ENCODE results near the gene MAD1L1.
A peak's percentile ranks its signal among the peaks of the same experiment; 100 is the strongest.
"Not testable (repeated sequence)": the region's sequence is repeated elsewhere in the genome, so short reads cannot be mapped to it uniquely, and the experiment has no call there.

The MAD1L1 gene

GRCh38 chr7:2044883-2045471, 187.8 kb downstream of the MAD1L1 start:
- no peak for DNase-seq (ENCODE audit: low read depth)

- DNase-seq (ENCODE audit: low read depth), result no peak
Measured at GRCh38 chr7:2044311-2044882, 188.3 kb downstream of the MAD1L1 start.

GRCh38 chr7:2043316-2044039, 189.3 kb downstream of the MAD1L1 start:
- no peak for DNase-seq (ENCODE audit: low read depth)

- DNase-seq (ENCODE audit: low read depth), result no peak
Measured at GRCh38 chr7:2042650-2043049, 190.1 kb downstream of the MAD1L1 start.

GRCh38 chr7:2041496-2042367, 191.0 kb downstream of the MAD1L1 start:
- no peak for DNase-seq (ENCODE audit: low read depth)

- no peak for DNase-seq (ENCODE audit: low read depth)
Measured at GRCh38 chr7:2040893-2041270, 191.9 kb downstream of the MAD1L1 start.

GRCh38 chr7:2040201-2040892, 192.4 kb downstream of the MAD1L1 start:
- DNase-seq (ENCODE audit: low read depth), result no peak

GRCh38 chr7:2038931-2039728, 193.6 kb downstream of the MAD1L1 start:
- no peak for DNase-seq (ENCODE audit: low read depth)

GRCh38 chr7:2037808-2038522, 194.8 kb downstream of the MAD1L1 start:
- no peak for DNase-seq (ENCODE audit: low read depth)

GRCh38 chr7:2037301-2037807, 195.4 kb downstream of the MAD1L1 start:
- DNase-seq (ENCODE audit: low read depth), result peak; percentile 9

GRCh38 chr7:2036786-2037185, 196.0 kb downstream of the MAD1L1 start:
- no peak for DNase-seq (ENCODE audit: low read depth)

- not testable (repeated sequence) for DNase-seq (ENCODE audit: low read depth)
Measured at GRCh38 chr7:2036201-2036600, 196.5 kb downstream of the MAD1L1 start.

- no peak for DNase-seq (ENCODE audit: low read depth)
Measured at GRCh38 chr7:2034291-2035201, 198.2 kb downstream of the MAD1L1 start.

- DNase-seq (ENCODE audit: low read depth), result no peak
Measured at GRCh38 chr7:2033586-2034135, 199.1 kb downstream of the MAD1L1 start.

GRCh38 chr7:2032876-2033407, 199.8 kb downstream of the MAD1L1 start:
- no peak for DNase-seq (ENCODE audit: low read depth)

GRCh38 chr7:2032030-2032875, 200.5 kb downstream of the MAD1L1 start:
- DNase-seq (ENCODE audit: low read depth), result no peak

- DNase-seq (ENCODE audit: low read depth), result no peak
Measured at GRCh38 chr7:2031451-2031845, 201.3 kb downstream of the MAD1L1 start.
